Upper lobe of left lung (tissue), 6 donors: ENCODE measurements around the gene SFT2D3. TPM values are rescaled to one million over a fixed set of nuclear protein-coding genes. Genes with fewer than 3 reads are reported as not detected.

Experiments
- ATAC-seq, 2 donors: fragments of 200-7000 bp; cut with Tn5 transposase; one replicate each; pipeline ENCODE4 v1.9.1; 2022; ENCODE audit warnings: mild to moderate bottlenecking in 2 of 2, moderate library complexity in 2 of 2; ENCODE audit not compliant: low FRiP score in 2 of 2
- DNase-seq, 2 donors: peaks; one replicate each; pipeline ENCODE4 v3.0.0-alpha.2; 2019 to 2020
- H3K27ac ChIP-seq, 4 donors: fragments of 200-600 bp; sonication (generic); one replicate each; pipeline ENCODE4 v1.5.1; 2016 to 2019
- H3K27me3 ChIP-seq, 4 donors: fragments of 200-600 bp; sonication (generic); one replicate each; pipeline ENCODE4 v1.5.1; 2017 to 2019
- H3K36me3 ChIP-seq, 4 donors: fragments of 200-600 bp; sonication (generic); one replicate each; pipeline ENCODE4 v1.5.1; 2016 to 2019
- H3K4me1 ChIP-seq, 4 donors: fragments of 200-600 bp; sonication (generic); one replicate each; pipeline ENCODE4 v1.5.1; 2018 to 2019
- H3K4me3 ChIP-seq, 4 donors: fragments of 200-600 bp; sonication (generic); one replicate each; pipeline ENCODE4 v1.5.1; 2017 to 2019; ENCODE audit warnings: mild to moderate bottlenecking in 2 of 4, moderate library complexity in 1 of 4
- H3K9me3 ChIP-seq, 4 donors: fragments of 200-600 bp; sonication (generic); one replicate each; pipeline ENCODE4 v1.5.1; 2018 to 2019
- CTCF ChIP-seq, 6 experiments: fragments of 450-650 bp in 4 of 6; fragments of 200-600 bp in 2 of 6; sonication (generic) in 2 of 6; IDR thresholded peaks; one replicate each; pipeline ENCODE4 v1.5.1; 2016 to 2019; ENCODE audit warnings: antibody characterized with exemption in 6 of 6
- EP300 ChIP-seq, 4 donors: sonication (generic); formaldehyde crosslinking; IDR thresholded peaks; one replicate each; pipeline ENCODE4 v1.5.1; 2017; ENCODE audit warnings: antibody characterized with exemption in 4 of 4, control low read depth in 2 of 4
- POLR2A ChIP-seq, 4 donors: fragments of 450-650 bp; IDR thresholded peaks; one replicate each; pipeline ENCODE4 v1.5.1; 2016 to 2017; ENCODE audit warnings: antibody characterized with exemption in 4 of 4, mild to moderate bottlenecking in 2 of 4
- POLR2AphosphoS5 ChIP-seq, 2 donors: sonication (generic); formaldehyde crosslinking; IDR thresholded peaks; one replicate each; pipeline ENCODE4 v1.5.1; 2017; ENCODE audit warnings: antibody characterized with exemption in 2 of 2
- WGBS, 2 donors: methylation state at CpG; one replicate each; pipeline ENCODE4 v1.1.5; 2017 to 2018; 5-methylcytosine and 5-hydroxymethylcytosine counted together
- total RNA-seq, 6 donors: library from RNA; depleted of rRNA in 4 of 6; stranded (reverse); fragments of >200 nt in 4 of 6; gene quantifications; one replicate each; pipeline versions ENCODE4 v1.1.0 to v1.2.1, GENCODE V29; 2016 to 2021
- donor health status: DM: no; HTN: no; CAD: no; lungs with moderate emphysema.
- donor health status: DM: no; HTN: yes; CAD: no; lungs with severe emphysema.

The SFT2D3 gene
- total RNA-seq, 6 donors from 2014 or later: 6.4 to 13.1 (median 9.1) TPM

- H3K27me3 ChIP-seq: peaks cover 0 to 7% (median 0%) of the 10 kb centered on the region in 4 donors
- DNase-seq: peak in 1 of 2 donors; percentile 53
- peaks cover 11 to 56% (median 35%) of the 10 kb centered on the region in 4 donors for H3K4me1 ChIP-seq
- no peak overlapping the region for H3K27ac ChIP-seq
- 75 to 84% methylated on average over 5 to 6 of the region's 6 CpGs for whole genome bisulfite sequencing, 2 donors
- no peak overlapping the region for H3K4me3 ChIP-seq
- H3K36me3 ChIP-seq: no peaks in the 10 kb centered on the region
- no peak for ATAC-seq
- H3K9me3 ChIP-seq: no peaks in the 10 kb centered on the region
- no peak for TF ChIP-seq POLR2A (IDR thresholded peaks at IDR 0.05)
- TF ChIP-seq CTCF (IDR thresholded peaks at IDR 0.05): no peak
Observed at GRCh38 chr2:127678991-127679390, 22.3 kb upstream of the SFT2D3 start.

GRCh38 chr2:127679680-127680361 is 21.5 kb upstream of the SFT2D3 start:
- H3K4me1 ChIP-seq: peaks cover 7 to 47% (median 32%) of the 10 kb centered on the region in 4 donors
- no peak for TF ChIP-seq POLR2A (IDR thresholded peaks at IDR 0.05)
- no peak for TF ChIP-seq CTCF (IDR thresholded peaks at IDR 0.05)
- no peak for TF ChIP-seq POLR2AphosphoS5 (IDR thresholded peaks at IDR 0.05)
- TF ChIP-seq EP300 (IDR thresholded peaks at IDR 0.05): no peak
- no peaks in the 10 kb centered on the region for H3K36me3 ChIP-seq
- DNase-seq (peak in 1 of 2 donors; percentile 51), ATAC-seq (no peak)
- H3K4me3 ChIP-seq: peak overlapping the region in 2 of 4 donors; percentile 26 to 39
- H3K9me3 ChIP-seq: no peaks in the 10 kb centered on the region
- WGBS, 2 donors: 88 to 89% methylated on average over 11 to 14 of the region's 15 CpGs
- H3K27me3 ChIP-seq: peaks cover 0 to 2% (median 0%) of the 10 kb centered on the region in 4 donors
- peak overlapping the region in 2 of 4 donors; percentile 21 for H3K27ac ChIP-seq

- Histone ChIP-seq H3K27me3 (no peaks in the 10 kb centered on the region), H3K36me3 (no peaks in the 10 kb centered on the region), H3K27ac (peak overlapping the region; percentile 2 to 61 (median 34)), H3K4me3 (peak overlapping the region; percentile 18 to 39 (median 24)), H3K9me3 (no peaks in the 10 kb centered on the region), H3K4me1 (peaks cover 7 to 38% (median 27%) of the 10 kb centered on the region in 4 donors)
- DNase-seq (peak in 1 of 2 donors; percentile 63), ATAC-seq (no peak)
- 74 to 81% methylated on average over 14 to 19 of the region's 19 CpGs for WGBS, 2 donors
- TF ChIP-seq CTCF (IDR thresholded peaks at IDR 0.05) (no peak), EP300 (IDR thresholded peaks at IDR 0.05) (no peak), POLR2AphosphoS5 (IDR thresholded peaks at IDR 0.05) (no peak), POLR2A (IDR thresholded peaks at IDR 0.05) (no peak)
Observed at GRCh38 chr2:127680706-127681287, 20.5 kb upstream of the SFT2D3 start.

- TF ChIP-seq POLR2AphosphoS5 (IDR thresholded peaks at IDR 0.05) (no peak), EP300 (IDR thresholded peaks at IDR 0.05) (no peak), CTCF (IDR thresholded peaks at IDR 0.05) (no peak), POLR2A (IDR thresholded peaks at IDR 0.05) (no peak)
- peak overlapping the region; percentile 18 to 39 (median 24) for H3K4me3 ChIP-seq
- 56 to 57% methylated on average over 9 to 16 of the region's 25 CpGs for WGBS, 2 donors
- no peaks in the 10 kb centered on the region for H3K9me3 ChIP-seq
- H3K4me1 ChIP-seq: peaks cover 7 to 32% (median 23%) of the 10 kb centered on the region in 4 donors
- peak overlapping the region; percentile 2 to 61 (median 34) for H3K27ac ChIP-seq
- H3K27me3 ChIP-seq: no peaks in the 10 kb centered on the region
- DNase-seq (peak in 1 of 2 donors; percentile 75), ATAC-seq (peak in 1 of 2 donors; percentile 30)
- no peaks in the 10 kb centered on the region for H3K36me3 ChIP-seq
Observed at GRCh38 chr2:127681288-127681804, 20.0 kb upstream of the SFT2D3 start.
